HG03354 (cell line): ENCODE results near the gene MCCC1.

Experiments used
- ATAC-seq: cut with Tn5 transposase; IDR thresholded peaks from one replicate; pipeline ENCODE4 v1.9.1; 2021; ENCODE audit warnings: mild to moderate bottlenecking; ENCODE audit not compliant: unreplicated experiment, poor library complexity, severe bottlenecking

MCCC1 gene

GRCh38 chr3:183061391-183062172 is 37.7 kb downstream of the MCCC1 start:
- no peak for ATAC-seq

DNA sequence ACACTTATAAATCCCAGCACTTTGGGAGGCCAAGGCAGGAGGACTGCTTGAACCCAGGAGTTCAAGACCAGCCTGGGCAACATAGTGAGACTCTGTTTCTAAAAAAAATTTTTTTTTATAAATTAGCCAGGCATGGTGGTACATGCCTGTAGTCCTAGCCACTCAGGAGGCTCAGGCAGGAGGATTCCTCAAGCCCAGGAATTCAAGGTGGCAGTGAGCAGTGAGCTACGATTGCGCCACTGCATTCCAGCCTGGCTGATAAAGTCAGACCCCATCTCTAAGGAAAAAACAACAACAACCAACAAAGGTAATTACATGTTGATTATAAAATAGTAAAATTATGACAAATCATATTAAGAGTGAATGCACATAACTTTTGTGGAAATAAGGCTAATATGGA is 40.9 kb downstream of the MCCC1 start:
- ATAC-seq = no peak

DNA sequence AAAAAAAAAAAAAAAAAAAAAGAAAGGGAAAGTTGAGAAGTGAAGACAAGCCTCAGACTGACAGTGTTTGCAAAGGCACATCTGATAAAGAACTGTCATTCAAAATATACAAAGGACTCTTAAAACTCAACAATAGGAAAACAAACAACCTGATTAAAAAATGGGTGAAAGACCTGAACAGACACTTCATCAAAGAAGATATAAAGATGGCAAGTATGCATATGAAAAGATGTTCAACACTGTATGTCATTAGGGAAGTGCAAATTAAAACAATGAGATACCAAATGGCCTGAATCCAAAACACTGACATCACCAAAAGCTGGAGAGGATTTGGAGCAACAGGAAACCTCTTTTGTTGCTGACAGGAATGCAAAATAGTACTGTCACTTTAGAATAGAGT is 48.6 kb downstream of the MCCC1 start:
- no peak for ATAC-seq

GRCh38 chr3:183046883-183047282 is 52.4 kb downstream of the MCCC1 start:
- no peak for ATAC-seq

GRCh38 chr3:183044547-183045229 is 54.6 kb downstream of the MCCC1 start:
- ATAC-seq = peak; percentile 96

DNA sequence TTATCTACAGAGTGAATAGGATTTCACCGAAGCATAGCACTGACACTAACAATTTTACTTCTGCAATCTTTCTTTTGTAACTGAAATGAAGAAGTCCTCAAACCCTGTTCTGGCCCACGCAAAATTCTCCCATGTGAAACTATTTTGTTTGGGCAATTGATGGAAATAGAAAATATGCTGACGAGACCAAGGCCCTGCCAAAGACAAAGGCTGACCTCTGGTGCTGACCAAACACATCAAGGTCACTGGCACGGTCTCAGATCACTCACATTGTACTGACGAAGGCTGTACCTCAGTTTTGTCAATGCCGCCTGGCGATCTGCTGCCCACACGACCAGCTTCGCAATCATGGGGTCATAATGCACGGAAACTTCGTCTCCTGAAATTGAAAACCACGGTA is 60.5 kb downstream of the MCCC1 start:
- peak; percentile 33 for ATAC-seq

DNA sequence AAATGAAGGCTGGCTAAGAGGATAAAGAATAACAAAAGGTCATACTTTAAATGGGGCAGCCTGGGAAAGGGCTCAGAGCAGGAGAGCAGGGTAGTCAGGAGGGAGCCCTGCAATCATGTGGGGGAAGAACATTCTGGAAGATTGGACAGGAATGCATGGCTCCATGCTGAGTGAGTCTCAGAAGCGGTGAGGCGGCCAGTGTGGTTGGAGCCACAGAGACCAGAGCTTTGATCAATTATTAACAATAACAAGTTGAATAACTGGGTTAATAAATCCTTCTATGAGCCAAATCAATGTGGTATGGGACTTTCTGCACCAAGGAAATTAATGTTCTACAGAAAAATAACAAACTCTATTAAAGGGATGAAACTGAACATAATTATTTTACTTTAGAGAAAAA is 61.1 kb downstream of the MCCC1 start:
- ATAC-seq = peak; percentile 92

DNA sequence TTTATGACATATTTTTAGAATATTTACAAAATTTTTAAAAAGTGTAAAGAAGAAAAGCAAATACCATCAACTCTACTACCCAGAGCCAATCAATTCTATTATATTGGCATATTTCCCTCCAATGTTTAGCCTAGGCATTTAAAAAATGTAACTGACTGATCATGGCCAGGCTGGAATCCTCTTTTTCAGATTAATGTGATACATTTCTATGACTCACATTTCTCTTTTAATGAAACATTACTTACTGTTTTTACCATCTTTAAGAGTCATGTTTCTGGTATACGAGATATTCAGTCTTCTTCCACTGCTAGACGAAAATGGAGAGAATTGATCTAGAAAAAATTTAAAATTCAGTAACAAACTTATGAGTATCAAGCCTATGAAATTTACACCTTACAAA is 65.5 kb downstream of the MCCC1 start:
- ATAC-seq = no peak

GRCh38 chr3:183032880-183033555 is 66.3 kb downstream of the MCCC1 start:
- no peak for ATAC-seq

GRCh38 chr3:183031826-183032225 is 67.5 kb downstream of the MCCC1 start:
- no peak for ATAC-seq

DNA sequence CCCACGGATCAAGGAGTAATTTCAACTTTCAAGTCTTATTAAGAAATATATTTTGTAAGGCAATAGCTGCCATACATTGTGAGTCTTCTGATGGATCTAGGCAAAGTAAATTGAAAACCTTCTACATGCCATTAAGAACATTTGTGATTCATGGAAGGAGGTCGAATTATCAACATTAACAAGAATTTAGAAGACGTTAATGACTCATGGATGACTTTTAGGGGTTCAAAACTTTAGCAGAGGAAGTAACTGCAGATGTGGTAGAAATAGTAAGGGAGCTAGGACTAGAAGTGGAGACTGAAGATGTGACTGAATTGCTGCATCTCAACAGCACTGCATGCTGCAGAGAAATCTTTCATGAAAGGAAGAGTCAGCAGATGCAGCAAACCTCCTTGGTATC is 70.9 kb downstream of the MCCC1 start:
- no peak for ATAC-seq

GRCh38 chr3:183027276-183027675 is 72.0 kb downstream of the MCCC1 start:
- no peak for ATAC-seq

- no peak for ATAC-seq
Measured at GRCh38 chr3:183022936-183023516, 76.3 kb downstream of the MCCC1 start.

- no peak for ATAC-seq
Measured at GRCh38 chr3:183018421-183019192, 80.7 kb downstream of the MCCC1 start.

GRCh38 chr3:183015185-183015584 is 84.1 kb downstream of the MCCC1 start:
- ATAC-seq = no peak

- ATAC-seq = no peak
Measured at GRCh38 chr3:183013856-183014255, 85.4 kb downstream of the MCCC1 start.

- ATAC-seq = no peak
Measured at GRCh38 chr3:183013074-183013473, 86.2 kb downstream of the MCCC1 start.

GRCh38 chr3:183008800-183009199 is 90.5 kb downstream of the MCCC1 start:
- ATAC-seq = no peak

GRCh38 chr3:183008303-183008702 is 91.0 kb downstream of the MCCC1 start:
- no peak for ATAC-seq
